Natural killer cell (primary cell): Measurements from ENCODE around the gene EXD3. TPM values are rescaled to one million over a fixed set of nuclear protein-coding genes. Genes with fewer than 3 reads are reported as not detected.

ENCODE experiments used
- ATAC-seq, 3 donors: fragments of 150-1000 bp in 2 of 3; fragments of 200-7000 bp in 1 of 3; cut with Tn5 transposase; 1 replicate in 1 of 3; 2 replicates in 2 of 3; pipeline ENCODE4 v1.10.0; 2021; ENCODE audit warnings: mild to moderate bottlenecking in 2 of 3, moderate library complexity in 2 of 3
- DNase-seq, 2 donors: peaks; one replicate each; pipeline versions ENCODE4 v3.0.0 to v3.0.0-alpha.2; 2013 to 2021; ENCODE audit warnings: mixed read lengths in 1 of 2
- H3K27ac ChIP-seq: one replicate; pipeline ENCODE4 v1.5.1; 2013; ENCODE audit warnings: mild to moderate bottlenecking, low read length
- H3K27me3 ChIP-seq: one replicate; pipeline ENCODE4 v1.6.1; 2013; ENCODE audit warnings: low read length; ENCODE audit not compliant: control insufficient read depth, insufficient read depth
- H3K36me3 ChIP-seq: one replicate; pipeline ENCODE4 v1.6.1; 2013; ENCODE audit warnings: low read length; ENCODE audit not compliant: control insufficient read depth, insufficient read depth
- H3K4me1 ChIP-seq: one replicate; pipeline ENCODE4 v1.6.1; 2013; ENCODE audit warnings: low read length; ENCODE audit not compliant: control insufficient read depth, insufficient read depth
- H3K4me3 ChIP-seq: one replicate; pipeline ENCODE4 v1.5.1; 2013; ENCODE audit warnings: low read length
- H3K9me3 ChIP-seq: one replicate; pipeline ENCODE4 v1.6.1; 2013; ENCODE audit warnings: low read length; ENCODE audit not compliant: control insufficient read depth, insufficient read depth
- H3K27ac Mint-ChIP-seq, 2 donors: one replicate each; pipeline ENCODE4 v1.8.0; 2022; ENCODE audit warnings: mild to moderate bottlenecking in 2 of 2, mixed read lengths in 2 of 2, moderate library complexity in 1 of 2
- H3K27me3 Mint-ChIP-seq, 2 donors: one replicate each; pipeline ENCODE4 v1.8.0; 2022; ENCODE audit warnings: low read depth in 2 of 2, mixed read lengths in 2 of 2
- H3K36me3 Mint-ChIP-seq: one replicate; pipeline ENCODE4 v1.8.0; 2022; ENCODE audit warnings: mixed read lengths
- H3K4me1 Mint-ChIP-seq, 2 donors: one replicate each; pipeline ENCODE4 v1.8.0; 2022; ENCODE audit warnings: mixed read lengths in 2 of 2
- H3K4me3 Mint-ChIP-seq: one replicate; pipeline ENCODE4 v1.8.0; 2022; ENCODE audit warnings: mild to moderate bottlenecking, moderate library complexity, mixed read lengths
- H3K9me3 Mint-ChIP-seq, 2 donors: one replicate each; pipeline ENCODE4 v1.8.0; 2022; ENCODE audit warnings: mixed read lengths in 2 of 2
- CTCF ChIP-seq: fragments of 200-600 bp; IDR thresholded peaks from one replicate; pipeline ENCODE4 v1.8.0; 2022; ENCODE audit warnings: antibody characterized with exemption
- WGBS: methylation state at CpG from one replicate; pipeline ENCODE4 v1.1.7; 2013; ENCODE audit warnings: missing lambda C conversion rate; ENCODE audit not compliant: insufficient coverage; 5-methylcytosine and 5-hydroxymethylcytosine counted together
- intact Hi-C: fragments of 100-400 bp; cut with micrococcal nuclease; formaldehyde crosslinking; loops from one replicate; pipeline ENCODE4 v1.14.2; 2022
- total RNA-seq, 4 donors: library from RNA; stranded (reverse); fragments of 120-200 nt in 1 of 4; gene quantifications; one replicate each; pipeline versions ENCODE4 v1.2.3 to v1.2.4, GENCODE V29; 2013 to 2022

EXD3 gene
- total RNA-seq, 3 donors from 2014 or later (not counting 1 experiment from before 2014, with no cell fraction given): 28.0 to 35.3 (median 29.6) TPM

- Mint-ChIP-seq H3K4me1 (peaks cover 6 to 13% of the 10 kb centered on the region in 2 donors), H3K36me3 (no peaks in the 10 kb centered on the region), H3K9me3 (no peaks in the 10 kb centered on the region), H3K4me3 (no peak overlapping the region), H3K27ac (peak overlapping the region in 1 of 2 donors; percentile 31), H3K27me3 (no peaks in the 10 kb centered on the region)
- Histone ChIP-seq H3K4me1 (peaks cover 2% of the 10 kb centered on the region), H3K27me3 (no peaks in the 10 kb centered on the region), H3K4me3 (no peak overlapping the region), H3K36me3 (peaks cover 4% of the 10 kb centered on the region), H3K9me3 (no peaks in the 10 kb centered on the region), H3K27ac (no peak overlapping the region)
- ATAC-seq (peak in 1 of 3 donors; percentile 33), DNase-seq (peak in 1 of 2 donors; percentile 54)
- intact Hi-C loops: no loop called here
- no peak for TF ChIP-seq CTCF
- WGBS: 61% methylated on average over 14 of the region's 14 CpGs
Measured at GRCh38 chr9:137286975-137287383, 136.0 kb downstream of the EXD3 start.

GRCh38 chr9:137281345-137282116, 141.4 kb downstream of the EXD3 start:
- peak overlapping the region; percentile 38 for H3K4me3 Mint-ChIP-seq
- H3K4me3 ChIP-seq: no peak overlapping the region
- H3K36me3 ChIP-seq: peaks cover 7% of the 10 kb centered on the region
- no peaks in the 10 kb centered on the region for H3K27me3 ChIP-seq
- peak overlapping the region in 1 of 2 donors; percentile 21 for H3K27ac Mint-ChIP-seq
- H3K9me3 ChIP-seq: no peaks in the 10 kb centered on the region
- 85% methylated on average over 39 of the region's 39 CpGs for WGBS
- peaks cover 34% of the 10 kb centered on the region for H3K4me1 ChIP-seq
- H3K36me3 Mint-ChIP-seq: no peaks in the 10 kb centered on the region
- DNase-seq (no peak), ATAC-seq (no peak)
- peaks cover 6 to 25% of the 10 kb centered on the region in 2 donors for H3K4me1 Mint-ChIP-seq
- intact Hi-C loops: no loop called here
- no peak for TF ChIP-seq CTCF
- no peak overlapping the region for H3K27ac ChIP-seq
- no peaks in the 10 kb centered on the region for H3K9me3 Mint-ChIP-seq
- H3K27me3 Mint-ChIP-seq: no peaks in the 10 kb centered on the region

DNA sequence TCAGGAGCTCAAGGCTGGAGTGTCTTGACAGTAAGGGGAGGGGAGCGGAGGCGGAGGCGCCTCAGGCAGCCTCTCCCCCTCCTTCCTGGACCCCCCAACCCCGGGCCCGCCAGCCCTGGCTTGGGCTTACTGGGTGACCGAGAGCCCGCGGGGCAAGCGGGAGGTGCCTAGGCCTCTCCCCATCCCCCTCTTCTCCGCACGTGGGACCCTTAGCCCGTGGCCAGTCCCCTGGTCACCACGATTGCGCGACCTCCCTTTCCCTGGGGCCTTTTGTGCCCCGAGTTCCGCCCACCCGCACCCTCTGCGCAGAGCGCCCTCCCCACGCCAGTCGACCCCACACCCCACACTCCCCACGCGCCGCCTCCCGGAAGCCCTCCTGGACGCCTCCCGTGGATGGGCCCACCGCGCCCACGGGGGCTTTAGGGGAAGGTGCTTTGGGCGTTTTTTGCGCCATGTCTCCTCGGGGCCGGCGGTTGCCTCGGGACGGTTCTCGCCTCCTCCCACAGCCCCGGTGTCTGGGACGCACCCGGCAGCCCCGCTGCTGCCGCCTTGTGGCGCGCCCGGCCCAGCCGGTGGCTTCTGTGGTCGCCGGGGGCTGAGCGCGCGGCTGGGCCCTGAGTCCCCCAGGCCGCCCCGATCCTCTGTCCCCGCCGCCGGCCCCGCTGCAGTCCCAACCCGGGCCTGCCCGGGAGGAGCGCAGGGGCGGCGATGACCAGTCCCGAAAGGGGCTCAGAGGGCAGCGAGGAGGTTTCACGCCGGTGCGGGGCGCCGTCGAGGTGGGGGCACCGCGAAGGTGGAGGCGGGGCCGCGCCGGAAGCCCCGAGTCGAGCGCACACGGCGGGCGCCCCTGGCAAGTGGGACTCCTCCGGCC, 142.3 kb downstream of the EXD3 start:
- DNase-seq (peak in 1 of 2 donors; percentile 32), ATAC-seq (peak; percentile 31 to 66 (median 34))
- peaks cover 38% of the 10 kb centered on the region for H3K4me1 ChIP-seq
- peak; percentile 21 for TF ChIP-seq CTCF
- no peaks in the 10 kb centered on the region for H3K27me3 Mint-ChIP-seq
- H3K27me3 ChIP-seq: no peaks in the 10 kb centered on the region
- no peak overlapping the region for H3K27ac Mint-ChIP-seq
- no peak overlapping the region for H3K4me3 Mint-ChIP-seq
- no peaks in the 10 kb centered on the region for H3K9me3 Mint-ChIP-seq
- no peaks in the 10 kb centered on the region for H3K9me3 ChIP-seq
- peaks cover 7 to 29% of the 10 kb centered on the region in 2 donors for H3K4me1 Mint-ChIP-seq
- no peak overlapping the region for H3K4me3 ChIP-seq
- WGBS: 45% methylated on average over 82 of the region's 85 CpGs
- H3K27ac ChIP-seq: no peak overlapping the region
- peaks cover 7% of the 10 kb centered on the region for H3K36me3 ChIP-seq
- intact Hi-C loops: no loop called here
- no peaks in the 10 kb centered on the region for H3K36me3 Mint-ChIP-seq
